Astrocyte of the spinal cord (primary cell): ENCODE data around the gene LMF2.

ENCODE experiments used
- DNase-seq: peaks from one replicate; pipeline ENCODE4 v3.0.0; 2011; ENCODE audit warnings: low read depth, low spot score
- H3K4me3 ChIP-seq: 2 replicates; pipeline ENCODE4 v1.5.1; 2011; ENCODE audit warnings: low read depth, mild to moderate bottlenecking, low read length, moderate library complexity
- CTCF ChIP-seq: IDR thresholded peaks from 2 replicates; pipeline ENCODE4 v1.5.1; 2012; ENCODE audit warnings: low read depth, mild to moderate bottlenecking, low read length, inconsistent platforms
- in situ Hi-C: cut with HindIII; loops from 2 replicates; pipeline ENCODE4 v1.10.0; 2017; ENCODE audit warnings: low sequenced_read_pairs

Gene LMF2

GRCh38 chr22:50505276-50505775, 2.2 kb downstream of the LMF2 start:
- TF ChIP-seq CTCF = no peak
- DNase-seq = no peak
- in situ Hi-C loops = no loop called here
- no peak overlapping the region for H3K4me3 ChIP-seq

- H3K4me3 ChIP-seq = no peak overlapping the region
- in situ Hi-C loops = no loop called here
- no peak for TF ChIP-seq CTCF
- no peak for DNase-seq
Observed at GRCh38 chr22:50504369-50505211, 2.9 kb downstream of the LMF2 start.

- DNase-seq = no peak
- peak; percentile 14 for TF ChIP-seq CTCF
- H3K4me3 ChIP-seq = no peak overlapping the region
- in situ Hi-C loops = no loop called here
Observed at GRCh38 chr22:50503475-50504145, 3.9 kb downstream of the LMF2 start.

DNA sequence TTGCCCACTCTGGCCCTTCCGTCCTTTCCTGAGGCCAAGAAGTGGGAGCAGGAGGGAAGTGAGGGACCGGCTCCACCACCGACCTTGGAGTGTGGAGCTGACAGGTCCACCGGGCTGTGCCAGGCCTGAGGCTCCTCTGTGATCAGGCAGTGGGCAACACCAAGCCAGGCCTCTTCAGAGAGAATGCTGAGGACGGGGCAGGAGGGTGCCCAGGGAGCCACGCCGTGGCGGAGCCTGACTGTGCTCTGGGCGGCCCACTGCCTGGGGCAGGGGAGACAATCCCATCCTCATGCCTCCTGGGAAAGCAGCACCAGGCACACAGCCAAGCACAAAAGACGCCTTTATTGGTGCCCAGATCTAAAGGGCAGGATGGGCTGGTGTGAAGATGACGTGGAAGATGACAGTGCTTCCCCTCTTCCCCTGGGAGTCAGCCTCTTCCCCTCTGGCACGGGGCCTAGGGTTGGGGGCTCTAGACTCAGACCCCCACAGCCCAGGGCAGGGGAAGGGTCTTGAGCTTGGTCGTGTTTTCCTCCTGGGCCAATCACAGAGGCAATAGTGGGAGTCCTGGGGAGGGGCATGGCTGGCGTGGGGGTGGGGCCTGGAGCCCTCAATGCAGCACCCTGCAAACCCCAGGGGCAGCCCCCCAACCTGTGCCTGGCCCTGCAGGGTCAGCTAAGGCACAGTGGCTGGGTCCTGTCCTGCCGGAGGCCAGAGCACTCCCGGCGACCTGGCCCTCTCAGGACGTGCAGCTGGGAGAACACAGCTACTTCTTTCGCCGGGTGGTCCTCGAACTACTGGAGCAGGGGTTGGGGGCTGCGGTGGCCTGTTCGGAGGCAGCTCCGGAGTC, 4.7 kb downstream of the LMF2 start:
- H3K4me3 ChIP-seq = no peak overlapping the region
- no peak for TF ChIP-seq CTCF
- in situ Hi-C loops = no loop called here
- DNase-seq = no peak

- TF ChIP-seq CTCF = no peak
- DNase-seq = no peak
- in situ Hi-C loops = no loop called here
- no peak overlapping the region for H3K4me3 ChIP-seq
Observed at GRCh38 chr22:50502096-50502495, 5.4 kb downstream of the LMF2 start.

GRCh38 chr22:50500452-50500851, 7.0 kb downstream of the LMF2 start:
- no peak for TF ChIP-seq CTCF
- no peak for DNase-seq
- in situ Hi-C loops = no loop called here
- H3K4me3 ChIP-seq = no peak overlapping the region
